Vagina (tissue), 2 donors: Measurements from ENCODE around the gene NISCH. TPM values are rescaled to one million over a fixed set of nuclear protein-coding genes. Genes with fewer than 3 reads are reported as not detected.

Experiments
- DNase-seq, 2 donors: peaks; one replicate each; pipeline ENCODE4 v3.0.0-alpha.2; 2017; ENCODE audit errors: extremely low spot score in 2 of 2
- H3K27ac ChIP-seq: fragments of 200-600 bp; sonication (generic); one replicate; pipeline ENCODE4 v1.5.1; 2019
- H3K27me3 ChIP-seq: fragments of 200-600 bp; sonication (generic); one replicate; pipeline ENCODE4 v1.5.1; 2019
- H3K36me3 ChIP-seq, 2 donors: fragments of 200-600 bp; sonication (generic); one replicate each; pipeline ENCODE4 v1.5.1; 2017 to 2019
- H3K4me1 ChIP-seq: fragments of 200-600 bp; sonication (generic); one replicate; pipeline ENCODE4 v1.5.1; 2019
- H3K4me3 ChIP-seq, 2 donors: fragments of 200-600 bp; sonication (generic); 1 replicate in 1 of 2; 2 replicates in 1 of 2; pipeline ENCODE4 v1.5.1; 2016 to 2019
- H3K9me3 ChIP-seq: fragments of 200-600 bp; sonication (generic); one replicate; pipeline ENCODE4 v1.5.1; 2019
- POLR2A ChIP-seq, 2 donors: fragments of 450-650 bp; IDR thresholded peaks; one replicate each; pipeline ENCODE4 v1.6.1; 2017; ENCODE audit warnings: antibody characterized with exemption in 2 of 2, mild to moderate bottlenecking in 2 of 2, moderate library complexity in 2 of 2
- POLR2AphosphoS5 ChIP-seq, 2 donors: sonication (generic); formaldehyde crosslinking; IDR thresholded peaks; one replicate each; pipeline ENCODE4 v1.9.0; 2017; ENCODE audit warnings: antibody characterized with exemption in 2 of 2, mild to moderate bottlenecking in 2 of 2, low read depth in 1 of 2; ENCODE audit not compliant: insufficient read depth in 1 of 2
- intact Hi-C: fragments of 100-400 bp; cut with DNase I; formaldehyde crosslinking; loops from one replicate; pipeline ENCODE4 v1.15.1; 2023
- total RNA-seq: library from RNA; depleted of rRNA; stranded (reverse); fragments of >200 nt; gene quantifications from one replicate; pipeline ENCODE4 v1.2.3, GENCODE V29; 2016
- TF ChIP-seq, protein P1 (sequence below), 3 experiments: fragments of 450-650 bp in 2 of 3; fragments of 200-600 bp in 1 of 3; sonication (generic) in 1 of 3; IDR thresholded peaks; one replicate each; pipeline ENCODE4 v1.5.1; 2017 to 2019; ENCODE audit warnings: antibody characterized with exemption in 3 of 3, mild to moderate bottlenecking in 2 of 3, moderate library complexity in 2 of 3

NISCH gene
- total RNA-seq, 1 donor from 2014 or later, result 103 TPM

DNA sequence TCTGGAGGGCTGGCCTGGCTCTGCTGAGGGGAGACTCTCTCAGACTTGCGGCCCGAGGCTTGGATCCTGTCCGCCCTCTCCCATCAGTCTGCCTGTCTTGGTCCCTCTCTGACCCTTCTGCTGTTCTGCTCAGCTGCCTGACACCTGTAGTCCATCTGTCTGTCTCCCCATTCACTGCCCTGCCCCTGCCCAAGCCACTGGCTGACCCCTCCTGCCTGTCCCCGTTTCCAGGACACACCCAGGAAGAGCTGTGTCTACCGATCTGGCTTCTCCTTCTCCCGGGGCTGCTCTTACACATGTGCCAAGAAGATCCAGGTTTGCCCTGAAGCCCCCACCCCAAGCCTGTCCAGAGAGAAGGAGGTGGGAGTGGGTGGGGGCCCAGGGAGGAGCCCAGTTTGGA, 59.8 kb downstream of the NISCH start:
- Histone ChIP-seq H3K4me3 (no peak overlapping the region), H3K4me1 (peaks cover 11% of the 10 kb centered on the region), H3K27me3 (no peaks in the 10 kb centered on the region), H3K9me3 (no peaks in the 10 kb centered on the region), H3K36me3 (no peaks in the 10 kb centered on the region), H3K27ac (no peak overlapping the region)
- DNase-seq, result no peak
- TF ChIP-seq POLR2AphosphoS5 (IDR thresholded peaks at IDR 0.05; ENCODE audit: insufficient read depth in 1 of 2, low read depth in 1 of 2) (no peak), POLR2A (IDR thresholded peaks at IDR 0.05) (no peak)
- TF ChIP-seq, protein P1, sequence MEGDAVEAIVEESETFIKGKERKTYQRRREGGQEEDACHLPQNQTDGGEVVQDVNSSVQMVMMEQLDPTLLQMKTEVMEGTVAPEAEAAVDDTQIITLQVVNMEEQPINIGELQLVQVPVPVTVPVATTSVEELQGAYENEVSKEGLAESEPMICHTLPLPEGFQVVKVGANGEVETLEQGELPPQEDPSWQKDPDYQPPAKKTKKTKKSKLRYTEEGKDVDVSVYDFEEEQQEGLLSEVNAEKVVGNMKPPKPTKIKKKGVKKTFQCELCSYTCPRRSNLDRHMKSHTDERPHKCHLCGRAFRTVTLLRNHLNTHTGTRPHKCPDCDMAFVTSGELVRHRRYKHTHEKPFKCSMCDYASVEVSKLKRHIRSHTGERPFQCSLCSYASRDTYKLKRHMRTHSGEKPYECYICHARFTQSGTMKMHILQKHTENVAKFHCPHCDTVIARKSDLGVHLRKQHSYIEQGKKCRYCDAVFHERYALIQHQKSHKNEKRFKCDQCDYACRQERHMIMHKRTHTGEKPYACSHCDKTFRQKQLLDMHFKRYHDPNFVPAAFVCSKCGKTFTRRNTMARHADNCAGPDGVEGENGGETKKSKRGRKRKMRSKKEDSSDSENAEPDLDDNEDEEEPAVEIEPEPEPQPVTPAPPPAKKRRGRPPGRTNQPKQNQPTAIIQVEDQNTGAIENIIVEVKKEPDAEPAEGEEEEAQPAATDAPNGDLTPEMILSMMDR (IDR thresholded peaks at IDR 0.05), result no peak
- intact Hi-C loops, result no loop called here

DNA sequence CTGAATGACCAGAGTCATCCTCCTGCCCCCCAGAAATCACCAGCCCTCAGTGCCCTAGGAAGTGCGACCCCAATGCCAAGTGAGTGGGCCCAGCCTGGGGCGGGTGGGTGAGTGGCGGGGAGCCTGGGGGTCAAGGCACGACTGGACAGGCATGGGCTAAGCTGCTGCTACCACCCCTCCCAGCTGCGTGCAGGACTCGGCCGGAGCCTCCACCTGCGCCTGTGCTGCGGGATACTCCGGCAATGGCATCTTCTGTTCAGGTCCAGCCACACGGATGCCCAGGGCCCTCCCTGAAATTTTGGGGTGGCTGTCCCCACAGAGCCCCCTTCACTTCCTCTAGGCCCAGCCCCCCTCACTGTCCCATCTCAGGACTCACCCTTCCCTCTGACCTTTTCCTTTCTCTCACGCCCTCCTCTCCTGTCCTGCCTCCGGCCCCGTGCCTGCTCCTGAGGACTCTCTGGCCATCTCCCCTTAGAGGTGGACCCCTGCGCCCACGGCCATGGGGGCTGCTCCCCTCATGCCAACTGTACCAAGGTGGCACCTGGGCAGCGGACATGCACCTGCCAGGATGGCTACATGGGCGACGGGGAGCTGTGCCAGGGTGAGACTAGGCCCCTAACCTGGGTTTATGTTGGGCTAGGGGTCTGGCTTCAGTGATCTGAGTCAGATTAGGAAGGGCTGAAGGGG, 61.2 kb downstream of the NISCH start:
- no peaks in the 10 kb centered on the region for H3K9me3 ChIP-seq
- H3K4me3 ChIP-seq, result no peak overlapping the region
- H3K27ac ChIP-seq, result no peak overlapping the region
- TF ChIP-seq POLR2AphosphoS5 (IDR thresholded peaks at IDR 0.05; ENCODE audit: insufficient read depth in 1 of 2, low read depth in 1 of 2) (no peak), POLR2A (IDR thresholded peaks at IDR 0.05) (no peak)
- TF ChIP-seq, protein P1 (IDR thresholded peaks at IDR 0.05), result no peak
- intact Hi-C loops, result no loop called here
- H3K36me3 ChIP-seq, result no peaks in the 10 kb centered on the region
- peaks cover 11% of the 10 kb centered on the region for H3K4me1 ChIP-seq
- no peak for DNase-seq
- no peaks in the 10 kb centered on the region for H3K27me3 ChIP-seq

DNA sequence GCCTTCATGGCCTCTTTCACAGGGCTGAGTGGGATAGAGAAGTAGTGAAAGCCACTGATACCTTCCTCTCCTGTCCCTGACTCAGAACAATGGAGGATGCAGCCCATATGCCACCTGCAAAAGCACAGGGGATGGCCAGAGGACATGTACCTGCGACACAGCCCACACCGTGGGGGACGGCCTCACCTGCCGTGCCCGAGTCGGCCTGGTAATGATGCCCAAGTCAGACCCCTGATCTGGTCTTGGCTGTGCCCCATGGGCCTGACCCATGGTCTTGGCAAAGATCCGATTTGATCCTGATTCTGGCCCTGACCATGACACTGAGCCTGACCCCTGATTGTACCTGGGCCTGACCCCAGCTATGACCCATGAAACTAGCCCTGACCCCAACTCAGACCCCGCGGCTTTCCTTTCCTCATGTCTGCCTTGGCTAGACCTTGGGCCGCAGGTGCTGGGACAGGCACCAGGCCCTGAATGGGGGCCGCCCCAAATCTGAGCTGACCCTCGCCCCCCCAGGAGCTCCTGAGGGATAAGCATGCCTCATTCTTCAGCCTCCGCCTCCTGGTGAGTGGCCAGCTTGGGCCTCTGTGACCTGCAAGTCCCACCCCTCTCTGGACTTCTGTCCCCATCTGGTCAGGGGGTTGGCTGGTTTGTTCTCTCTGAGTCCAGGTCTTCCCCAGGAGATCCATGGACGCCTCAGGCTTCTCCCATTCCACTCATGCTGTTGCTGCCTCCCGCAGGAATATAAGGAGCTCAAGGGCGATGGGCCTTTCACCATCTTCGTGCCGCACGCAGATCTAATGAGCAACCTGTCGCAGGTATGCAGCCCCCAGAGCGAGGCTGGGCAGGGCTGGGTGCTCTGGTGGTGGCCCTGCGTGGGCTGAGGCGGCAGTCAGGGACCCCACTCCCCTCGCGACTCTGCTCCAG, 62.7 kb downstream of the NISCH start:
- H3K27me3 ChIP-seq, result no peaks in the 10 kb centered on the region
- intact Hi-C loops, result no loop called here
- TF ChIP-seq POLR2AphosphoS5 (IDR thresholded peaks at IDR 0.05; ENCODE audit: insufficient read depth in 1 of 2, low read depth in 1 of 2), result no peak
- TF ChIP-seq POLR2A (IDR thresholded peaks at IDR 0.05), result no peak
- TF ChIP-seq, protein P1 (IDR thresholded peaks at IDR 0.05), result no peak
- H3K9me3 ChIP-seq, result no peaks in the 10 kb centered on the region
- no peaks in the 10 kb centered on the region for H3K36me3 ChIP-seq
- H3K4me1 ChIP-seq, result peaks cover 11% of the 10 kb centered on the region
- DNase-seq, result no peak
- no peak overlapping the region for H3K27ac ChIP-seq
- peak overlapping the region; percentile 21 to 42 for H3K4me3 ChIP-seq

DNA sequence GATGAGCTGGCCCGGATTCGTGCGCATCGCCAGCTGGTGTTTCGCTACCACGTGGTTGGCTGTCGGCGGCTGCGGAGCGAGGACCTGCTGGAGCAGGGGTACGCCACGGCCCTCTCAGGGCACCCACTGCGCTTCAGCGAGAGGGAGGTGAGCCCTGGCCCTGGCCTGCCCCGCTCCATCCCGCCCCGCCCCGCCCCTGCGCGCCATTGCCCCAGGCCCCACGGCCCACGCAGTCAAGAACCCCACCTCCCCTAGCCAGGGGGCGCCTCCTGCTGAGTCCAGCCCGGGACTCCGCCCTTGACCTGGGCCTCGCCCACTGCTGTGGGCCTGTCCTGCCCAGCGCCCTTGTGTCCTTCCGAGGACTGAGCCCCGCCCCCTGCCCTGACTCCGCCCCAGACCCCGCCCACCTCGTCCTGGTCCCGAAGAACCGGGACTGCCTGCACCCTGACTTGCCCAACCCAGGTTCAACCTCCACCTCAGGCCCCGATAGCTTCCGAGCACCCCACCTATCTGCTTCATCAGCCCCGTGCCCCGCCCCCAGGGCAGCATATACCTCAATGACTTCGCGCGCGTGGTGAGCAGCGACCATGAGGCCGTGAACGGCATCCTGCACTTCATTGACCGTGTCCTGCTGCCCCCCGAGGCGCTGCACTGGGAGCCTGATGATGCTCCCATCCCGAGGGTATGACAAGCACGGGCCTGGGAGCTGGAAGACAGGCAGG, 63.5 kb downstream of the NISCH start:
- peak overlapping the region; percentile 21 to 42 for H3K4me3 ChIP-seq
- no peak for TF ChIP-seq POLR2AphosphoS5 (IDR thresholded peaks at IDR 0.05; ENCODE audit: insufficient read depth in 1 of 2, low read depth in 1 of 2)
- TF ChIP-seq POLR2A (IDR thresholded peaks at IDR 0.05), result no peak
- TF ChIP-seq, protein P1 (IDR thresholded peaks at IDR 0.05), result no peak
- no peaks in the 10 kb centered on the region for H3K9me3 ChIP-seq
- H3K36me3 ChIP-seq, result no peaks in the 10 kb centered on the region
- H3K4me1 ChIP-seq, result peaks cover 11% of the 10 kb centered on the region
- H3K27ac ChIP-seq, result no peak overlapping the region
- DNase-seq, result no peak
- no peaks in the 10 kb centered on the region for H3K27me3 ChIP-seq
- intact Hi-C loops, result no loop called here
